Naive thymus-derived CD8-positive, alpha-beta T cell (primary cell): ENCODE measurements around the gene SLC48A1. TPM values are rescaled to one million over a fixed set of nuclear protein-coding genes. Genes with fewer than 3 reads are reported as not detected.

Experiments used
- ATAC-seq, 2 donors: fragments of 150-1000 bp; cut with Tn5 transposase in 1 of 2; sonication (Bioruptor Pico), chemical (Tn5 transposase) in 1 of 2; 1 replicate in 1 of 2; 2 replicates in 1 of 2; pipeline ENCODE4 v1.10.0; 2021; ENCODE audit warnings: mild to moderate bottlenecking in 2 of 2, moderate library complexity in 2 of 2
- POLR2A ChIA-PET: fragments of 350-600 bp; sonication (Branson Sonifier 250); formaldehyde crosslinking; loops from one replicate; lab custom pipeline; 2021; ENCODE audit warnings: antibody characterized with exemption; lab: Charles Lee
- DNase-seq, 10 donors: peaks; one replicate each; pipeline versions ENCODE4 v3.0.0 to v3.0.0-alpha.2; 2020 to 2022
- H3K27ac Mint-ChIP-seq, 10 donors: one replicate each; pipeline ENCODE4 v1.8.0; 2020 to 2022; ENCODE audit warnings: mild to moderate bottlenecking in 10 of 10, mixed read lengths in 10 of 10, moderate library complexity in 4 of 10, inconsistent platforms in 1 of 10
- H3K27me3 Mint-ChIP-seq, 5 donors: one replicate each; pipeline ENCODE4 v1.8.0; 2021 to 2022; ENCODE audit warnings: mixed read lengths in 5 of 5
- H3K36me3 Mint-ChIP-seq, 3 donors: one replicate each; pipeline ENCODE4 v1.8.0; 2020 to 2022; ENCODE audit warnings: mixed read lengths in 3 of 3, mild to moderate bottlenecking in 2 of 3, inconsistent platforms in 1 of 3
- H3K4me1 Mint-ChIP-seq, 4 donors: one replicate each; pipeline ENCODE4 v1.8.0; 2021 to 2022; ENCODE audit warnings: mixed read lengths in 4 of 4
- H3K4me3 Mint-ChIP-seq, 10 donors: one replicate each; pipeline ENCODE4 v1.8.0; 2020 to 2022; ENCODE audit warnings: mild to moderate bottlenecking in 10 of 10, mixed read lengths in 10 of 10, moderate library complexity in 6 of 10, inconsistent platforms in 1 of 10
- H3K9me3 Mint-ChIP-seq, 9 donors: one replicate each; pipeline ENCODE4 v1.8.0; 2020 to 2022; ENCODE audit warnings: mixed read lengths in 9 of 9, mild to moderate bottlenecking in 3 of 9, inconsistent platforms in 1 of 9, moderate library complexity in 1 of 9
- polyA plus RNA-seq, 3 donors: library from polyadenylated mRNA; unstranded; fragments of 300-500 nt; fragmentation: Illumina TruSeq; gene quantifications; one replicate each; pipeline ENCODE4 v1.2.3, GENCODE V29; 2021
- total RNA-seq, 8 experiments: library from RNA in 2 of 8; stranded (reverse) in 2 of 8; gene quantifications; one replicate each; pipeline ENCODE4 v1.2.3 and lab custom pipeline; 2021 to 2026

The SLC48A1 gene
- total and polyA plus RNA-seq, 5 experiments from 2014 or later = 9.4 to 12.8 (median 11.5) TPM

DNA sequence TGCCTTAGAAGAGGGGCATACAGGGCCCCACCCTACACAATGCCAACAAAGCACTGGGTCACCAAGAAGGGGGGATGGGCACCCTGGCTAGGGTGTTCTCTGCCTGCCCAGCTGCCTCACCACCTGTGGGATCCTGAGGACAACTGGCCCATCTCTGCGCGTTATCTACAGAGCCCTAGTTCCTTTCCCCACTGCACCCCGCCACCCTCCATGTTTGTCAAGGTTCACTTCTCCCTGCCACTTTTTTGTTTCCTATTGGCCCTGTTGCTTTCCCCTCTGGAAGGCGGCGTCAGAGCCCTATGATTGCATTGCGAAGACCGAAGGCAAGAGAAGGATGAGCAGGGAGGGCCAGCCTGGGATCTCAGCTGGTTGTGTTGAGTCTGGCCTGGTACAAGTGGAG lies 1.6 kb downstream of the SLC48A1 start:
- peaks cover 15 to 40% (median 31%) of the 10 kb centered on the region in 4 donors for H3K4me1 Mint-ChIP-seq

DNA sequence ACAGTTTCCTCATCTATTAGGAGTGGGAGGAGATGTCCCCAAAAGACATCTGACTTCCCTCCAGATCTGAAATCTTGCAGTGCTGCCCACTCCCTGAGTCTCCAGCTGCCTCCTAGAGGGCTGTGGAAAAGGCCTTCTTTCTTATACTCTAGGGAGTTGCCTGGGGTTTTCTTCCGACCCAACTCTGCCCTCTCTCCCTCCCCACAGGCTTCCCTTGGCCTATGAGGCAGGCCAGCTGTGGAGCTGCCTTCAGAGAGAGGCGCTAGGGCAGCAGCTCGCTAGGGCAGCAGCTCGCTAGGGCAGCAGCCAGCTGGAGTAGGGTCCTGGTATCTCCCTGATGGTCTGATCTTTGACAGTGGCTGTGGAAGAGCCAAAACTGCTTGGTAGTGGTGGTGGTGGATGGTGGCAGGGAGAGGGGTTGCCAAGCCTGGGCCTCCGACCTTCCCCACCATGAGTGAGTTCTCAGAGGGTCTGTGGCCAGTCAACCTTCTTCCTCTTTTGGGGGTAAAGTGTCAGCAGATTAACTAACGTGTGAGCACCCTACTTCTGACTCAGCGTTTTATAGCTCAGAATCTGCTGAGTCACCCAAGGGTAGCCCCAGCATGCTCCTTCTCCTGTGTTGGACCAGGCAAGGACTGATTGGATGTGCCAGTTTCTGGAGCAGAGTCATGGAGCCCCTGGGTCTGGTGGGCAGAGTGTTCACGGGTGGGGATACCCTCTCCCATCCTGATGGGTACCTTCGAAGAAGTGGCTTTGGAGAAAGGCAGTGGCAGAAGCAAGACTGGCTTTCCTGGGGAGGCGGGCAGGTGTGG lies 2.3 kb downstream of the SLC48A1 start:
- no peak for DNase-seq
- Mint-ChIP-seq H3K27me3 (no peaks in the 10 kb centered on the region), H3K4me3 (peak overlapping the region in 6 of 10 donors; percentile 47 to 87 (median 76)), H3K36me3 (no peaks in the 10 kb centered on the region), H3K9me3 (no peaks in the 10 kb centered on the region), H3K27ac (peak overlapping the region in 5 of 10 donors; percentile 14 to 75 (median 48)), H3K4me1 (peaks cover 15 to 40% (median 31%) of the 10 kb centered on the region in 4 donors)
- POLR2A ChIA-PET = interaction anchor here (1.9 to 2.2 kb wide), 2 partner anchors 8 to 58 kb away, joined by 6 read pairs; no protein-coding TSS in a partner anchor
- no peak for ATAC-seq

More for the DNA sequence above, 1.6 kb downstream of the SLC48A1 start:
- H3K4me3 Mint-ChIP-seq = peak overlapping the region in 9 of 10 donors; percentile 18 to 92 (median 85)
- DNase-seq (no peak), ATAC-seq (no peak)
- POLR2A ChIA-PET = interaction anchor here (0.5 to 2.2 kb wide), 2 partner anchors 31 to 59 kb away, joined by 3 to 6 read pairs; no protein-coding TSS in a partner anchor
- no peaks in the 10 kb centered on the region for H3K9me3 Mint-ChIP-seq
- H3K36me3 Mint-ChIP-seq = no peaks in the 10 kb centered on the region
- peak overlapping the region in 4 of 10 donors; percentile 19 to 81 (median 48) for H3K27ac Mint-ChIP-seq
- no peaks in the 10 kb centered on the region for H3K27me3 Mint-ChIP-seq

DNA sequence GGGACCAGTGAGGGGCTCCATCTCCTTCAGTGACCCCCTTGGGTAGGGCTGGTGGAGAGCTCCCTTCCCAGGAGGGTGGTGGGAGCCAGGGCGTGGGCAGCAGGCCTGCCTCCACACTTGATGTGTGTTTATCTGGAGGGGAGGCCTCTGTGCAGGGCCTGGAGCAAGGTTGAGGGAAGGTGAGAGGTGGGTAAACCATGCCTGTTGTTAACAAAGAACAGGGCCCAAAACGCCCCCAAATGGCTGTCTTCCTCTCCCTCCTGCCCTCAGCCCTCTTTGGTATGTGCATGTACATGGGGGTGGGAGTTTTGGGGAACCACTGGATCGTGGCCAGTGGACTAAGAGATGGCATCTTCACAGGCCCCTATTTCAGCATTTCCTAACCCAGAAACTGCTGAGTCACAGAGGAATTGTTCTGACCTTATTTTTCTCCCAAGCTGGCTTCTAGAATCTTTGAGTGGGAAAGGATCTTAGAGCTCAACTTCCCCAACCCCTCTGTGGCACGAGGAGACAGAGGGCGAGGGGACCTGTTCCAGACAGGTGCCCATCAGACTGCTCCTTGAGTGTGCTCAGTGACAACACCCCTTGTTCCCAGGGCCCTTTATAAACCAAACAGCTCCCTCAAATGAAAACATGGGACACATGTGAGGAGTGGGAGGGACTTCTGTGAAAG lies 3.6 kb downstream of the SLC48A1 start:
- H3K27me3 Mint-ChIP-seq = no peaks in the 10 kb centered on the region
- POLR2A ChIA-PET = interaction anchor here (0.5 to 2.2 kb wide), 5 partner anchors 9 to 483 kb away, joined by 3 to 6 read pairs (median 4); no protein-coding TSS in a partner anchor
- no peak for DNase-seq
- no peak overlapping the region for H3K4me3 Mint-ChIP-seq
- peaks cover 16 to 40% (median 31%) of the 10 kb centered on the region in 4 donors for H3K4me1 Mint-ChIP-seq
- H3K9me3 Mint-ChIP-seq = no peaks in the 10 kb centered on the region
- H3K36me3 Mint-ChIP-seq = no peaks in the 10 kb centered on the region
- ATAC-seq = no peak
- H3K27ac Mint-ChIP-seq = peak overlapping the region in 1 of 10 donors; percentile 31

DNA sequence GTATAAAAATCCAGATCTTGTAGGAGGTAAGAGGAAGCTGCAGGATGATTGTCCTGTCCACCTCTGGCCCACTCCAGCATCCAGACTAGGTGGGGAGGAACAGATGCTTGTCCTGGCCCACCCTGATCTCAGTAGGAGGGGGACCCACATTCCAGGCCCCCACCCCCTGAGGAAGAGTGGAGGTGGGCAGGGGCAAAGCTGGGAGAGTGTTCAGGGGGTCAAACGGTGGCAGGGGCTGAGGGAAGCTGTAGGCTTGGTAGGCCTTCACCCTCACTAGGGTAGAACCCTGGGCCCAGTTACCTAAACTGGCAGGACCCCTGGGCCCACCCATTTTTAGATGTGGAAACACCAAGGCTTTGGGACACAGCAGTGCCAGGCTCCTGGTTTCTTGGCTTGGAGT lies 4.1 kb downstream of the SLC48A1 start:
- Mint-ChIP-seq H3K4me1 (peaks cover 18 to 40% (median 32%) of the 10 kb centered on the region in 4 donors), H3K36me3 (no peaks in the 10 kb centered on the region), H3K4me3 (no peak overlapping the region), H3K27me3 (no peaks in the 10 kb centered on the region), H3K9me3 (no peaks in the 10 kb centered on the region), H3K27ac (peak overlapping the region in 1 of 10 donors; percentile 31)
- POLR2A ChIA-PET = interaction anchor here (0.8 to 2.3 kb wide), 4 partner anchors 9 to 59 kb away, joined by 3 to 9 read pairs (median 4); partner anchors contain the start of gene HDAC7
- ATAC-seq (no peak), DNase-seq (no peak)

DNA sequence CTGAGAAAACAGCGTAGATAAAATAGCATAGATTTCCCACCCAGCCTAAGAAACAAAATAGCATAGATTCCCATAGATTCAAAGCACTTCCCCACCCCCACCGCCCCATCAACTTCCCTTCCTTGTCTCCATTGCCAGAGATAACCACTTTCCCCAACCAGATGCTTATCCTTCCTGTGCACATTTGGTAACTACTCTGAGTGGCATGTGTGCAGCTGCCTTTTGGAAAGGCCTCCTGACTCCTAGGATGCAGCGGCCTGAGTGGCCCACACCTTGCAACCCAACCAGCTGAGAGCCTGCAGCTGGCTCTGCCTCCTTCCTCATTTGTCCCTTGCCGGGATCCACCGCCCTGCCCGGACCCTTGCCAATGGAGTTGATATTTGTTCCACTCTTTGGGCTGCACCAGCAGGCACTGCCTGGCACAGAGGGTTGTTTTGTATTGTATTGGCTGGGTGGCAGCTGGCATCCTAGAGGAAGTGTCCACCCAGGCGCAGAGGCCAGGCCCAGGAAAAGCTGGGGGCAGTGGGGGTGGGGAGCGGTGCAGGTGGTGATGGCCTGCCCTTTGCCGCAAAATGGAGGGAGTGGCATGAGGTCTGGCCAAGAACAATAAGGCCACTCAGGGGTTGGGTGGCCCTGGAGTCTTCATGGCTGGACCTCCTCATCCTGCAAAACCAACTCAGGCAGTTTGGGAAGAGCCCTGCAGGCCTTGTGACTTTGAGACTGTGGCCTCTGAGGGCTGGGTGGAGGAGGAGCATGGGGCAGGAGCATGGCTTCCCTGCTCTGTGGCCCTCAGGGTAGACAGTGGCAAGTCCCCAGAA lies 4.9 kb downstream of the SLC48A1 start:
- ATAC-seq = no peak

DNA sequence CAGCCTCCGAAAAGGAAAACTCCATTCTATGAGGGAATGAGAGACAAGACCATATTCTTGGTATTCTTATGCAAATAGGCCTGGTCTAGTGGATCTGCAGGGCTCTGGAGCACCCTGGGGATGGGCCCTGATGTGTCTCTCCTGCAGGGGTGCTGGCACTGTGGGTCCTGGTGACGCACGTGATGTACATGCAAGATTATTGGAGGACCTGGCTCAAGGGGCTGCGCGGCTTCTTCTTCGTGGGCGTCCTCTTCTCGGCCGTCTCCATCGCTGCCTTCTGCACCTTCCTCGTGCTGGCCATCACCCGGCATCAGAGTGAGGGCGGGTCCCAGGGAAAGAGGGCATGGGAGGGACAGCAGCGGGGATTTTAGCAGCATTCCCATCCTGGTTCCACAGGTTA lies 5.8 kb downstream of the SLC48A1 start:
- Mint-ChIP-seq H3K27ac (peak overlapping the region in 2 of 10 donors; percentile 17 to 45), H3K36me3 (peaks cover 0 to 9% (median 0%) of the 10 kb centered on the region in 3 donors), H3K4me1 (peaks cover 16 to 33% (median 26%) of the 10 kb centered on the region in 4 donors), H3K27me3 (no peaks in the 10 kb centered on the region), H3K9me3 (no peaks in the 10 kb centered on the region), H3K4me3 (no peak overlapping the region)
- ATAC-seq (no peak), DNase-seq (no peak)
- POLR2A ChIA-PET = interaction anchor here (0.8 to 2.3 kb wide), 5 partner anchors 27 to 59 kb away, joined by 3 to 10 read pairs (median 5); partner anchors contain the start of gene HDAC7

More for the DNA sequence above, 4.9 kb downstream of the SLC48A1 start:
- POLR2A ChIA-PET = interaction anchor here (0.6 to 2.3 kb wide), 5 partner anchors 33 to 595 kb away, joined by 3 to 9 read pairs (median 5); partner anchors contain the start of gene HDAC7
- no peaks in the 10 kb centered on the region for H3K27me3 Mint-ChIP-seq
- DNase-seq = no peak
- H3K9me3 Mint-ChIP-seq = no peaks in the 10 kb centered on the region
- peaks cover 0 to 4% (median 0%) of the 10 kb centered on the region in 3 donors for H3K36me3 Mint-ChIP-seq
- H3K27ac Mint-ChIP-seq = peak overlapping the region in 2 of 10 donors; percentile 21 to 48
- H3K4me1 Mint-ChIP-seq = peaks cover 18 to 37% (median 29%) of the 10 kb centered on the region in 4 donors
- no peak overlapping the region for H3K4me3 Mint-ChIP-seq

DNA sequence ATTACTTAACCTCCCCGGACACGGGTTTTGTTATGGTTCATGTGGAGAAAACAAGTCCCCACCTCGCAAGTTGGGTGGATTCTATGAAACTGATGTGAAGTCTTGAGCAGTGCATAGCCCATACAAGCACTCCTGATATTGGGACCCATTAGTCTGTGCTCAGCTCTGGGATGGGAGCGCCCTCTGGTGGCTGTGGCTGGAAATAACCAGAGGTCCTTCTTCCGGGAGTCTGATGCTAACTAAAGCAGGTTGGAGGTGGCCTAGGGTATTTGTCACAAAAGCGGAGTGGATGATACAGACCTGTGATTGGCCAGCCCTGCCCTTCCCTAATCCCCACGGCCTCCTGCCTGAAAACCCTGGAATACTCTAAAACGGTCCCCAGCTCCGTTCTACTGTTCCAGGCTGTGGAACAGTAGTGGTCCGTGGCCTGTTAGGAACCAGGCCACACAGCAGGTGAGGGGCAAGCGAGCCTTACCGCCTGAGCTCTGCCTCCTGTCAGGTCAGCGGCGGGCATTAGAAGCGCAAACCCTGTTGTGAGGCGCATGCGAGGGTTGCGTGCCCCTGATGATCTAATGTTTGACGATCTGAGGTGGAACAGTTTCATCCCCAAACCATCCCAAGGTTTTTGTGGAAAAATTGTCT lies 6.4 kb downstream of the SLC48A1 start:
- peaks cover 16 to 28% (median 23%) of the 10 kb centered on the region in 4 donors for H3K4me1 Mint-ChIP-seq
- POLR2A ChIA-PET = interaction anchor here (1.0 to 2.3 kb wide), 7 partner anchors 10 to 59 kb away, joined by 3 to 10 read pairs (median 4); partner anchors contain the start of gene HDAC7

DNA sequence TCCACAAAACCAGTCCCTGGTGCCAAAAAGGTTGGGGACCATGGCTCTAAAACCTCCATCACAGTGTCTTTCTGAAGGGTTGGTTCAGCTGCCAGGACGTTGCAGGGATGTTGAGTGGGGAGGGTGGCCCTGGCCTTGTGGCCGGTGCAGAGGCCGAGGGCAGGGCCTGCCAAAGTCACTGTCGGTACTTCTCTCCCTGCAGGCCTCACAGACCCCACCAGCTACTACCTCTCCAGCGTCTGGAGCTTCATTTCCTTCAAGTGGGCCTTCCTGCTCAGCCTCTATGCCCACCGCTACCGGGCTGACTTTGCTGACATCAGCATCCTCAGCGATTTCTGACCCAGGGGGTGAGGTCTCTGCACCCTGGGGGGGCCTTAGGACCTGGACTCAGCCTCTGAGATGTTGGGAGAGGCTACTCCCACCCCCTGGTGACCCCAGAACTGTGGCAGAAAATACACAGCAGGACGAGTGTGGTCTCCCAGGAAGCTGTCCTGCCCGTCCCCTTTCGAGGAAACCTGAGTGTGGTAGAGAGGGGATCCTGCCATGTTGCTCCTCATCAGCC lies 7.0 kb downstream of the SLC48A1 start:
- Mint-ChIP-seq H3K27me3 (no peaks in the 10 kb centered on the region), H3K27ac (peak overlapping the region in 3 of 10 donors; percentile 43 to 95 (median 66))

More for the DNA sequence above, 6.4 kb downstream of the SLC48A1 start:
- H3K4me3 Mint-ChIP-seq = no peak overlapping the region
- peaks cover 0 to 9% (median under 1%) of the 10 kb centered on the region in 3 donors for H3K36me3 Mint-ChIP-seq
- H3K9me3 Mint-ChIP-seq = no peaks in the 10 kb centered on the region
- DNase-seq (peak; percentile 78 to 94 (median 90)), ATAC-seq (peak; percentile 96 to 97)
- peak overlapping the region in 7 of 10 donors; percentile 17 to 95 (median 62) for H3K27ac Mint-ChIP-seq
- no peaks in the 10 kb centered on the region for H3K27me3 Mint-ChIP-seq

DNA sequence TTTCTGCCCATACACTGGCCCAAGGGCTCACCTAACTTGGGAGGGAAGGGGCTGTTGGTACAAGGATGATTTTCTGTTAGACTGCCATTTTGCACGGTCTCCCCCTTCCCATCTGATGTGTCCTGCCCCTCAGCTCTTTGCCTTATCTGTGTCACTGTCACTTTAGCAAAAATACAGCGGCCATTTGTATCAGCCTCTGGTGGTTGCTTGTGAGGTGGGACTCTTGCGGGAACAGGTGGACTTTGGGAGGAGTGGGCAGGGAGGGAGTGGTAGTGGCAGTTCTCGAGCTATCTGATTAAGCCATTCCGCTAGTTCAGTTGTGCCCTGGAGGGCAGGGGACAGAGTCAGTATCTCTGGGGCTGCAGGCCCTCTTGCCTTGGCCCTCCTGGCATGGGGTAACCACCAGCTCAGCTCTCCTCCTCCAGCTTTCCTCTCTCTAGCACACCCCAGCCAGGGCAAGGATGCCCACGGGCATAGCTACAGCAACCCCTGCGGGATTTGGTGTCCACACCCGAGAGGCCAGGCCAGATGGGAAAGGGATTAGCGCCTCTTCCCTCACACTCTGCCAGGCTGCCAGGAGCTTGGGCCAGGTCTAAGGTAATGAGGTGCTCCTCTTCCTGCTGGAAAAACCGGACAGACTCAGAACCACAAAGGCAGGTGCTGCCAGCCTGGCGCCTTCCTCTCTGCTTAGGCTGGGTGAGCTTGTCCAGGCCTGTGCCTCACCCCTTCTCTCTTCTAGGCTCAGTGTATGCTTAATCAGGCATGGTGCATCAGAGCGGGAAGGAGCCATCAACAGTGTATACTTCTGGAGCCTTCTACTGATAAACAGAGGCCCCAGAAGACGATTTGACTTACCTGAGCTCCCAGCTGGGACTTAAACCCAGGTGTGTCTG lies 8.7 kb downstream of the SLC48A1 start:
- Mint-ChIP-seq H3K4me3 (no peak overlapping the region), H3K36me3 (peaks cover 0 to 30% (median 7%) of the 10 kb centered on the region in 3 donors), H3K27me3 (no peaks in the 10 kb centered on the region), H3K4me1 (peaks cover 13 to 21% (median 16%) of the 10 kb centered on the region in 4 donors), H3K9me3 (no peaks in the 10 kb centered on the region), H3K27ac (peak overlapping the region in 9 of 10 donors; percentile 13 to 81 (median 49))
- no peak for ATAC-seq
- POLR2A ChIA-PET = interaction anchor here (1.1 to 2.5 kb wide), 6 partner anchors 10 to 56 kb away, joined by 4 to 8 read pairs (median 7); no protein-coding TSS in a partner anchor
- DNase-seq = no peak

More for the DNA sequence above, 7.0 kb downstream of the SLC48A1 start:
- no peak for DNase-seq
- H3K9me3 Mint-ChIP-seq = no peaks in the 10 kb centered on the region
- no peak overlapping the region for H3K4me3 Mint-ChIP-seq
- peaks cover 14 to 22% (median 21%) of the 10 kb centered on the region in 4 donors for H3K4me1 Mint-ChIP-seq
- no peak for ATAC-seq
- H3K36me3 Mint-ChIP-seq = peaks cover 0 to 15% (median 5%) of the 10 kb centered on the region in 3 donors
- POLR2A ChIA-PET = interaction anchor here (0.6 to 2.5 kb wide), 9 partner anchors 11 to 58 kb away, joined by 3 to 10 read pairs (median 4); partner anchors contain the start of gene HDAC7

DNA sequence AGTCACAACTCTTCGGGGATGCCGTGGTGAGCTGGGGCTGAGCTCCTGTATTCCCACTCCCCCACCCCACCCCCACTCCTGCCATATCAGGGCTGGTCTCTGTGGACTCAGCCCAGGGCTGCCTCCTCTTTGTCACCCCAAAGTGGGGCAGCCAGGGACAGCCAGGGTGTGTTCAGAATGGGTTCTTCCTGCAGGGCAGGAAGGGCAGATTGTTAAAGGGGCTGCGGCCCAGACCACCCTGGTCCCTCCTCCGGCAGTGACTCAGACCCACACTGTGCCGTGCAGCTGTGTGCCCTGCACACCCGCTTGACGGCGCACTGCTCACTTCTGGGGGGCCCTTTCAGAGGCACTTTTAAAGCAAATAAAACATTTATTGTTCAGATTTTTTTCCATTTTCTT lies 9.3 kb downstream of the SLC48A1 start:
- ATAC-seq (no peak), DNase-seq (no peak)
- POLR2A ChIA-PET = interaction anchor here (1.1 to 2.5 kb wide), 4 partner anchors 10 to 51 kb away, joined by 4 to 8 read pairs (median 7); no protein-coding TSS in a partner anchor
- Mint-ChIP-seq H3K9me3 (no peaks in the 10 kb centered on the region), H3K4me1 (peaks cover 13 to 21% (median 15%) of the 10 kb centered on the region in 4 donors), H3K27me3 (no peaks in the 10 kb centered on the region), H3K27ac (peak overlapping the region; percentile 29 to 84 (median 62)), H3K36me3 (peaks cover 0 to 37% (median 8%) of the 10 kb centered on the region in 3 donors), H3K4me3 (no peak overlapping the region)
